Measurements from ENCODE around the gene RXFP3. TPM values are rescaled to one million over a fixed set of nuclear protein-coding genes. Genes with fewer than 3 reads are reported as not detected.

Gene RXFP3
- total and polyA plus RNA-seq, 2 of the 8 experiments (the other 6 are each of a cell fraction or from before 2014, with no cell fraction given), result 0.15 TPM; not detected in 1

GRCh38 chr5:33934176-33934575, 2.0 kb upstream of the RXFP3 start:
- no peak for FAIRE-seq
- Histone ChIP-seq H3K9ac (replicated peaks in 1 of 4; ENCODE audit: extremely low read depth in 1 of 4, low read depth in 3 of 4, low read length in 3 of 4) (no peak overlapping the region), H2BK15ac (ENCODE audit: low read length) (no peak overlapping the region), H3K4me1 (replicated peaks in 1 of 4; ENCODE audit: control insufficient read depth in 3 of 4, insufficient read depth in 4 of 4, low read length in 3 of 4) (peaks cover 2 to 13% (median 8%) of the 10 kb centered on the region in 4 experiments; a peak in 6 of 7 replicates), H3K79me2 (ENCODE audit: control insufficient read depth in 1 of 2, insufficient read depth in 2 of 2, low read length in 2 of 2) (no peaks in the 10 kb centered on the region), H3K36me3 (ENCODE audit: control insufficient read depth in 2 of 4, insufficient read depth in 4 of 4, low read length in 3 of 4) (no peaks in the 10 kb centered on the region), H3K23ac (ENCODE audit: insufficient read length) (no peak overlapping the region), H3K27ac (ENCODE audit: low read depth, low read length) (no peak overlapping the region), H2AFZ (ENCODE audit: low read length) (no peak overlapping the region), H2BK12ac (ENCODE audit: low read depth, low read length) (no peak overlapping the region), H3K4ac (replicated peaks; ENCODE audit: insufficient read length, low read depth, low read length) (no peak overlapping the region), H3K18ac (ENCODE audit: extremely low read depth, low read length) (no peak overlapping the region), H2BK5ac (ENCODE audit: low read depth, low read length) (no peak overlapping the region), H2BK120ac (replicated peaks; ENCODE audit: low read depth, low read length) (no peak overlapping the region), H3K4me3 (ENCODE audit: extremely low read depth in 1 of 4, insufficient read depth in 2 of 4, low read depth in 3 of 4, low read length in 4 of 4) (no peak overlapping the region), H3K9me3 (ENCODE audit: insufficient read depth in 2 of 2, low read depth in 1 of 2, low read length in 1 of 2) (no peaks in the 10 kb centered on the region), H4K20me1 (replicated peaks in 1 of 2; ENCODE audit: control insufficient read depth in 1 of 2, insufficient read depth in 2 of 2, low read length in 2 of 2) (no peaks in the 10 kb centered on the region), H4K8ac (ENCODE audit: extremely low read depth, insufficient read depth, low read length) (no peak overlapping the region), H4K91ac (replicated peaks; ENCODE audit: insufficient read length, low read length) (no peak overlapping the region), H3K4me2 (ENCODE audit: insufficient read depth in 1 of 2, low read depth in 2 of 2, low read length in 2 of 2) (no peak overlapping the region), H2AK5ac (ENCODE audit: low read depth, low read length) (no peak overlapping the region), H3K14ac (ENCODE audit: insufficient read length) (no peak overlapping the region), H3K56ac (replicated peaks; ENCODE audit: insufficient read length, low read depth, low read length) (no peak overlapping the region), H3K79me1 (ENCODE audit: low read depth, low read length) (no peaks in the 10 kb centered on the region), H2BK20ac (ENCODE audit: low read length) (no peak overlapping the region), H4K5ac (ENCODE audit: insufficient read length, low read depth, low read length) (no peak overlapping the region), H3K27me3 (replicated peaks in 1 of 4; ENCODE audit: control insufficient read depth in 3 of 4, extremely low read depth in 1 of 4, insufficient read depth in 3 of 4, low read length in 3 of 4) (peaks cover 0 to 17% (median 13%) of the 10 kb centered on the region in 4 experiments; a peak in 5 of 7 replicates), H3K23me2 (ENCODE audit: low read depth, low read length) (peaks cover 7% of the 10 kb centered on the region)
- 92% methylated on average over 1 of the region's 1 CpG; no CpG with 5 or more reads in 1 of the 2 experiments for WGBS, 2 experiments (ENCODE audit: extremely low coverage in 1 of 2, insufficient coverage in 1 of 2, insufficient read length in 1 of 2, insufficient replicate concordance in 2 of 2, low coverage in 1 of 2, low lambda C conversion rate in 2 of 2, missing lambda C conversion rate in 1 of 2)
- TF ChIP-seq HDAC2 (IDR thresholded peaks at IDR 0.05; ENCODE audit: borderline replicate concordance in 1 of 2, low read depth in 2 of 2, low read length in 2 of 2), result no peak
- TF ChIP-seq TAF1 (IDR thresholded peaks at IDR 0.05; ENCODE audit: low read depth, low read length), result no peak
- no peak for TF ChIP-seq E2F6 (IDR thresholded peaks at IDR 0.05)
- no peak for TF ChIP-seq SP2 (IDR thresholded peaks at IDR 0.05; ENCODE audit: low read length)
- TF ChIP-seq CHD1 (IDR thresholded peaks at IDR 0.05; ENCODE audit: low read depth, low read length), result no peak
- no peak for DNase-seq (ENCODE audit: low read depth in 1 of 2, low spot score in 2 of 2)
- ChIA-PET POLR2A (ENCODE audit: partially characterized antibody) (interaction anchor here (1.9 kb wide), 1 partner anchor 493 kb away, joined by 8 read pairs; the partner anchor contains the start of gene TARS1), CTCF (ENCODE audit: partially characterized antibody) (interaction anchor here (0.7 to 4.6 kb wide), 41 partner anchors 9 to 463 kb away, joined by 3 to 44 read pairs (median 4); partner anchors contain the start of gene ADAMTS12)
